GM18861 (cell line): ENCODE results near the gene GABARAPL1.
"Not testable (repeated sequence)": the region's sequence is repeated elsewhere in the genome, so short reads cannot be mapped to it uniquely, and the experiment has no call there.

Experiments
- ATAC-seq: cut with Tn5 transposase; IDR thresholded peaks from one replicate; pipeline ENCODE4 v1.9.1; 2021; ENCODE audit not compliant: unreplicated experiment

GABARAPL1 gene

GRCh38 chr12:10196210-10196609, 16.5 kb upstream of the GABARAPL1 start:
- peak; percentile 100 for ATAC-seq

GRCh38 chr12:10197879-10198278, 14.8 kb upstream of the GABARAPL1 start:
- ATAC-seq, result no peak

DNA sequence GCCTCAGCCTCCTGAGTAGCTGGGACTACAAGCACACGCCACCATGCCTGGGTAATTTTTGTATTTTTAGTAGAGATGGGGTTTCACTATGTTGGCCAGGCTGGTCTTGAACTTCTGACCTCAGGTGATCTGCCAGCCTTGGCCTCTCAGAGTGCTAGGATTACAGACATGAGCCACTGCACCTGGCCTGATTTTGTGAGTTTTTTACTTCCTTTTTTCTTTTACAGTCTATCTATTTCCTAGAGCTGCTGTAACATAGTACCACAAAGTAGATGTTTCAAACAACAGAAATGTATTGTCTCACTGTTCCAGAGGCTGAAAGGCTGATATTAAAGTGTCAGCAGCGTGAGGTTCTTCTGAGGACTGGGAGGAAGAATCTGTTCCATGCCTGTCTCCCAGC, 8.2 kb upstream of the GABARAPL1 start:
- ATAC-seq, result not testable (repeated sequence)

DNA sequence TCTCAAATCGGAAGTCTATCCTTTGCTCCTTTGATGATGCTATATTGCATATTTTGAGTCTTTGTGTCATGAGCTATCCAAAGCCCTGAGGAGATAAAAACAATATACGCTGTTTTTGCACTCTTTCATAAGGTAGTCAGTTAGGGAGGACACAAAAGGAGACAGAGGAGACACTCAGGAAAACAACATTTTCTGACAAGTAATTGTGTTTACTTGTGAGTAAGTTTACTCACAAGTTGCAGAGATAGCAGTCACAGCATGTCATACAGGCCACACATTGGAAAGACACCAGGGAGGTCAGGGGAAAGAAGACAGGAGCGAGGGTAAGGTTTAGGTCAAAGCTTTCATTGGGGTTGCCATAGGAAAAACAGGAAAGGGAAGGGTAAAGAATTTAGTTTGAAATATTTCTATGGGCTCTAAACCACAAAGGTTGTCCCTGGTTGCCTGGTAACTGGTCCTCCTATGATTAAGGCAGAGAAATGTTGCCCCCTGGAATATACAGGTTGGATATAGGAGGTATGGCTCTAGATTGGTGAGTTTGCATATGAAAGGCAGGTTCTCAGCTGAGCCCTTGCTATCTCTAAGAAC, 7.4 kb upstream of the GABARAPL1 start:
- no peak for ATAC-seq

DNA sequence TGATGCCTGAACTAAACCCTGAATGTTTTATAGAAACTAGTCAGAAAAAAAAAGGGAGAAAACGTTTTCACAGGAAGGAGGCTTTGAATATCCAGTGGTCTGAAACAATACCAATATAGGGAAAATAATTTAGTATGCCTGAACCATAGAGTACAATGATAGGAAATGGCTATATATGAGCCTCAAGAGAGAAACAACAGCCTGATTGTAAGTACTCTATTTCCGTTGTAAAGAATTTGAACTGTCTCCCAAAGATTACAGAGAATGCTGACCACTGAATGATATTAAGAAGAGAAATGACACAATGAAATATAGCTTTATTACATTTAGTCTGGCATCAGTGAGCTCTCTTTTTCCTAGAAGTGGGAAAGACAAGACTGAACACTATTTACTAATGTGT, 5.5 kb upstream of the GABARAPL1 start:
- no peak for ATAC-seq

GRCh38 chr12:10210225-10210624, 2.5 kb upstream of the GABARAPL1 start:
- ATAC-seq, result no peak

DNA sequence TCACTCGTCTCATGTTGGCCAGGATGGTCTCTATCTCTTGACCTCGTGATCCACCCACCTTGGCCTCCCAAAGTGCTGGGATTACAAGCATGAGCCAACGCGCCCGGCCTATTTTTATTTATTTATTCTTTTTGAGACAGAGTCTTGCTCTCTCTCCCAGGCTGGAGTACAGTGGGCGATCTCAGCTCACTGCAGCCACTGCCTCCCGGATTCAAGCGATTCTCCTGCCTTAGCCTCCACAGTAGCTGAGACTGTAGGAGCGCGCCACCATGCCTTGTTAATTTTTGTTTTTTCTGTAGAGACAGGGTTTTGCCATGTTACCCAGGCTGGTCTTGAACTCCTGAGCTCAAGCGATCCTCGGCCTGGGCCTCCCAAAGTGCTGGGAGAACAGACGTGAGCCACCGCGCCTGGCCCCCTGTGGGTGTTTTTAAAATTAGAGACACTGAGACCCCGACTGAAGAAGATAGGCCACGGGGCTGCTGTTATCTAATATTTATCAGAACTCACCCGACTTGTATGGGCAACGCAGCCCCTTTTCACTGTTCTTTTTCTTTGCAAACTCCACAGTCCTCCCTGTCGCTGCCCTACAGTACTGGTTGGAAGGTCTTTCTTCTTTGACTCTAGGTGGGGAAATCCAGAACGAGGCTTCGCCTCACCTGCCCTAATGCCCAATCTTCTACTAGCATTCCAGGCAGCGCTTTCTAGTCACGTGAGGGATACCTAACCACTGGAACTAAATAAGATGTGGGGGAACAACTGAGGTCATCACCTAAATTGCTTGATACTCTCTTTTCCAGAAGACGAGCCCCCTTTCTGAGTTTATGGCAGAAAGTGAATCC, 1.4 kb upstream of the GABARAPL1 start:
- ATAC-seq, result no peak

GRCh38 chr12:10211940-10212738, 538 bp upstream of the GABARAPL1 start:
- no peak for ATAC-seq

DNA sequence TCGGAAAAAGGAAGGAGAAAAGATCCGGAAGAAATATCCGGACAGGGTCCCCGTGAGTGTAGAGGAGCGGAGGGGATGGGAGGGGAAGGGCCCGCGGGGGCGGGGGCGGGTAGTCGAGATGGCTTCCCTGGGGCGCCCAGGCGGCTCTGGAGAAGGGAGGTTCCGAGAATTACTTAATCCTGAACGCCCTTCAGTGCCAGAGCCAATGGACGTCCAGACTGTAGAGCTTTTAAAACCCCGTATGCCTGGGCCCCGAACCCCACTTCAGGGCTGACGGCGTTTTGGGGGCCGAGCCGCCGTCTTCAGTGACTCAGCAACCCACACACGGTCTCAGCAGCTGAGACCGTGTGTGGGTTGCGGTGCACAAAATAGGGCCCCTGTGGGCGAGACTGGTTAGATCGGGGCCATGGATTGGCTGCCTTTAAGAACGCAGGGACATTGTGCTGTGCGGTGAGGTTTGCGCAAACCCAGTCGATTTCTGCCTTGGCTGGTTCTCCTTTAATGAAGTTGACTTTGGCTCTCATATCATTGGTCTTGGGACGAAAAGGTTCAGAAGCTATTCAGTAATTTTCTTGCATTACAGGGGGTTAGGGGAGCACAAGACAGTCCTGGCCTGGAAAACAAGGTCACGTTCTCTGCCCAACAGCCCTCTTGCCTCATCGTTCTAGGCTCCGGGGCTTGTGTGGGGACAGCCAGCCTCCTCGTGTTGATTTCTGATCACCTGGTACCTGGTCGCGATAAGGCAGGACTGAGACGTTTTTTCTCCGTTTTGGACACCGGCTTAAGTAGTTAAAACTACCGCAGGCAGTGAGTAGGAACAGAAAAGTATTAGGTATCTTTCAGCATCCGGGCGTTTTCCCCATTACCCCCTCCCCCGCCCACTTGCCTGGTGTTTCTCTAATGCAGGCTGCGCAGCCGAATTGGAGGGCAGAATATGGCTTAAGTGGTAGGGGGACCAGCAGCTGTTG, 775 bp downstream of the GABARAPL1 start:
- peak; percentile 39 for ATAC-seq

GRCh38 chr12:10214136-10214894, 1.6 kb downstream of the GABARAPL1 start:
- no peak for ATAC-seq

DNA sequence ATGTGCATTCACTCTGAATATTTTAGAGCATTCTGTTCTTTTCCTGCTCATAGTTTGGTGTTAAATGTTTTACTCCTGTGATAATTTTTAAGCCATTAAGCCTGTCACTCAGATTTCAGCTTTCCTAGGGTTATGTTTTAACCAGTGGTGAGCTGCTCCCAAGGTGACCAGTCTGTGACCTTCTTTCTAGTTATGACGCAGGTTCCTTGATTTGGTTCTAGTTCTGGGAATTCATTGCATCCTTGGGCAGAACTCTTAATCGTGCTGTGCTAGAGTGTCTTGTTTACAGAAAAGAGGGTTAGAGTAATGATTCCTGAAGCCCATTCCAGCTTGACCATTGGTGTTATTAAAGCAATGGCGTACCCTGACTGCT, 2.2 kb downstream of the GABARAPL1 start:
- no peak for ATAC-seq

DNA sequence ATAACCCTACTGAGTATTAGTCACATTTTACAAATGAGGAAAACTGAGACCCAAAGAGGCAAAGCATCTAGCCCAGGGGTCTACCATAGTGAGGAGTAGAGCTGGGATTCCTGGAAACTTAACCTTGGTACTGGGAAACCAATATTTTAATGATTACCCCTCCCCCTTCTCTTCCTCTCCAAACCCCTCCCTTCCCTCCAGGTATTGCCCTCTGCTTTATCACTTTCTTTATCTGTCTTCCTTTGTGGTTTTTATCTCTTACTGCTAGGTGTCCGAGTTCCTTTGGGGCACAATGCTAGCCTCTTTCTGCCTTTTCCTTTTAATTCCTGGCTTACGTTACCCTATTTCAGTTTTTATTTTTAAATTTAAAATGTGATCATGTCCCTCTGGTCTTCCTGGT, 2.8 kb downstream of the GABARAPL1 start:
- ATAC-seq, result no peak

GRCh38 chr12:10215946-10216345, 3.3 kb downstream of the GABARAPL1 start:
- ATAC-seq, result not testable (repeated sequence)

GRCh38 chr12:10218021-10218420, 5.3 kb downstream of the GABARAPL1 start:
- no peak for ATAC-seq

DNA sequence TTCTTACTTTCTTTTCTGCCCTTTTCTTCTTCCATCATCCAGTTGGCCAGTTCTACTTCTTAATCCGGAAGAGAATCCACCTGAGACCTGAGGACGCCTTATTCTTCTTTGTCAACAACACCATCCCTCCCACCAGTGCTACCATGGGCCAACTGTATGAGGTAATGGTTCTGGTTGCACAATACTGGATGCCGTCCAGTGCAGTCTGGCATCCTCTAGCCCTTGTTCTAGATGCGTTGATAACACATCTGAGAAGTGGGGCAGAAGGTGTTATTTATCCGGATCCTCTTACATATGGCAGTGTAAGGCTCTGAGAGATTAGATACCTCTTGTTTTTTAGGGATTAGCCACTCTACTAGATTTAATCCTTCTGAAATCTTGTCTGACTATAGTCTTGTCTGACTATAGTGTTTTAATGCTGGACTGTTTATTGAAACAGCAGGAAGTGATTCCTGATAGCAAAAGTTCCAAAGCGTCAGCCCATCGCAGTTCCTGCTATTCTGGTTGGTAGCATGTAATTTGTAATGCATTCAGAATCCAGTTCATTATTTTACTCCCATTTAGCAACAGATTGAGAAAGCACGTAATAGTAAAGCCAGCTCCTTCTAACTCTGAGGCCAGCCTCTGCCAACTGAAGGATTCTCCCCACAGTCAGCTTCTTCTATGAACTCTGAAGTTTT, 7.9 kb downstream of the GABARAPL1 start:
- ATAC-seq, result no peak

GRCh38 chr12:10221846-10222245, 9.2 kb downstream of the GABARAPL1 start:
- ATAC-seq, result no peak

DNA sequence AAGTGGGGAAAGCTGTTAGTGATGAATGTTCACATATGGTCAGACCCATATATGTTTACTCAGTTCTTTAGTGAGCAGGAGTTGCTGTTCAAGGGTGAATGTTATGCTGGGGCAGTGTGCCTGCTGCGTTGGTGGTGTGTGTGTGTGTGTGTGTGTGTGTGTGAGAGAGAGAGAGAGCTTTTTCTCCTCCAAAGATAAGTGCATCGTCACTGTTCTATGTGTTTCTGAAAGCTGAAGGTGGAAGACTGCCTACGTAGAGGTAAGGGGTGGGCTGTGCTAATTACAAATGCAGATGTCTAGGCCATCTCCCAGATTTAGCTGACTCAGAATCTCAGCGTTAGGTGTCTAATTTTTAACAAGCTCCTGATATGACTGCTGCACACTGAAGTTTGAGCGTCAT, 10.5 kb downstream of the GABARAPL1 start:
- no peak for ATAC-seq

GRCh38 chr12:10225426-10225825, 12.7 kb downstream of the GABARAPL1 start:
- not testable (repeated sequence) for ATAC-seq

DNA sequence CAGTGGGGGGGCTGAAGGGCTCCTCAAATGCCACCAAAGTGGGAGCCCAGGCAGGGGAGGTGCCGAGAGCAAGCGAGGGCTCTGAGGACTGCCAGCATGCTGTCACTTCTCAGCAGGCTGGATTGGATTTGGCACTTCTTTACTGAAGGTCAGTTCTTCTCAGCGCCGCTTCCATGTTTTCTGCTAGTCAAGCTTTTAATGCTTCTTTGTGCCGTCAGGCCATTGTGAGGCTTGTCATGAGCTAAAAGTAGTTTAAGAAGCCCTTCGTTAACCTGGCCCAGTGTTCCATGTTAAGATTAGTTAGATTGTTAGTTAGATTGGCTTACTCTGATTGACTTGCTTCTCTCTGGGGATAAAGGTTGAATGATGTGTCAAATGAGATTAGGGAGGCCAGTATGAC, 13.4 kb downstream of the GABARAPL1 start:
- no peak for ATAC-seq
